K562 (cell line): ENCODE results near the gene RPP21.

Source experiments
- BRD9 ChIP-seq: fragments of 450-650 bp; IDR thresholded peaks from 2 replicates; pipeline ENCODE4 v1.6.1; 2018; ENCODE audit warnings: low read depth; ENCODE audit not compliant: partially characterized antibody
- CTCF ChIP-seq, 3 experiments: IDR thresholded peaks in 2 of 3; conservative IDR thresholded peaks in 1 of 3; 2 replicates each; pipeline ENCODE4 v1.5.1; 2011 to 2012; ENCODE audit warnings: low read length in 3 of 3, mild to moderate bottlenecking in 3 of 3, control low read depth in 2 of 3, improper control_type of control experiment in 1 of 3, inconsistent platforms in 1 of 3, low read depth in 1 of 3, mixed read lengths in 1 of 3, moderate library complexity in 1 of 3; ENCODE audit not compliant: insufficient read depth in 2 of 3
- ELF4 ChIP-seq: fragments of 450-650 bp; formaldehyde crosslinking; IDR thresholded peaks from 2 replicates; pipeline ENCODE4 v1.4.0; 2022; ENCODE audit warnings: missing genetic modification characterization
- HNRNPL ChIP-seq: fragments of 200-400 bp; formaldehyde crosslinking; IDR thresholded peaks from 2 replicates; pipeline ENCODE4 v1.6.1; 2017; ENCODE audit warnings: low read depth, mild to moderate bottlenecking, low read length
- JUNB ChIP-seq: fragments of 450-650 bp; formaldehyde crosslinking; conservative IDR thresholded peaks from 2 replicates; pipeline ENCODE4 v1.4.0; 2020; ENCODE audit warnings: mild to moderate bottlenecking
- KLF6 ChIP-seq: fragments of 250-450 bp; sonication (Bioruptor Pico); IDR thresholded peaks from 2 replicates; pipeline ENCODE4 v1.4.0; 2020; ENCODE audit warnings: mild to moderate bottlenecking, moderate library complexity, borderline replicate concordance
- POLR2A ChIP-seq: fragments of 450-650 bp; conservative IDR thresholded peaks from 2 replicates; pipeline ENCODE4 v1.6.1; 2016
- POLR2B ChIP-seq: fragments of 450-650 bp; IDR thresholded peaks from 2 replicates; pipeline ENCODE4 v1.6.1; 2018; ENCODE audit warnings: low read depth; ENCODE audit not compliant: partially characterized antibody
- TFAP4 ChIP-seq: sonication (generic); formaldehyde crosslinking; IDR thresholded peaks from 2 replicates; pipeline ENCODE4 v1.8.0; 2022; ENCODE audit warnings: missing genetic modification reagents, mild to moderate bottlenecking, moderate library complexity, borderline replicate concordance
- ZFX ChIP-seq: sonication (generic); formaldehyde crosslinking; IDR thresholded peaks from 2 replicates; pipeline ENCODE4 v1.8.0; 2022; ENCODE audit warnings: mild to moderate bottlenecking, missing genetic modification reagents, moderate library complexity
- ZNF41 ChIP-seq: fragments of 250-450 bp; sonication (Bioruptor Pico); conservative IDR thresholded peaks from 2 replicates; pipeline ENCODE4 v1.4.0; 2020; ENCODE audit warnings: mild to moderate bottlenecking
- TF ChIP-seq, protein P1 (sequence below): sonication (generic); formaldehyde crosslinking; IDR thresholded peaks from 2 replicates; pipeline ENCODE4 v1.9.0; 2022; ENCODE audit warnings: mild to moderate bottlenecking, missing genetic modification reagents

GRCh38 chr6:30304002-30304401 lies 41.0 kb upstream of the RPP21 start:
- TF ChIP-seq POLR2B (no peak), ZNF41 (no peak), BRD9 (no peak), ZFX (CRISPR knock-in tag) (no peak), ELF4 (CRISPR knock-in tag) (no peak), POLR2A (no peak), KLF6 (CRISPR knock-in tag) (no peak), TFAP4 (no peak), JUNB (no peak), HNRNPL (no peak), CTCF (IDR thresholded peaks at IDR 0.05 in 2 of 3, conservative IDR thresholded peaks at IDR 0.05 in 1 of 3; ENCODE audit: insufficient read depth in 2 of 3, low read depth in 1 of 3, low read length in 3 of 3) (no peak)
- TF ChIP-seq, protein P1, sequence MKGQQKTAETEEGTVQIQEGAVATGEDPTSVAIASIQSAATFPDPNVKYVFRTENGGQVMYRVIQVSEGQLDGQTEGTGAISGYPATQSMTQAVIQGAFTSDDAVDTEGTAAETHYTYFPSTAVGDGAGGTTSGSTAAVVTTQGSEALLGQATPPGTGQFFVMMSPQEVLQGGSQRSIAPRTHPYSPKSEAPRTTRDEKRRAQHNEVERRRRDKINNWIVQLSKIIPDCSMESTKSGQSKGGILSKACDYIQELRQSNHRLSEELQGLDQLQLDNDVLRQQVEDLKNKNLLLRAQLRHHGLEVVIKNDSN = no peak
